IgD-negative memory B cell (primary cell): ENCODE measurements around the gene MRPL36. TPM values are rescaled to one million over a fixed set of nuclear protein-coding genes. Genes with fewer than 3 reads are reported as not detected.

Experiments
- H3K27ac Mint-ChIP-seq, 3 donors: one replicate each; pipeline ENCODE4 v1.8.0; 2020 to 2022; ENCODE audit warnings: mild to moderate bottlenecking in 3 of 3, mixed read lengths in 3 of 3, moderate library complexity in 1 of 3
- H3K27me3 Mint-ChIP-seq: one replicate; pipeline ENCODE4 v1.8.0; 2021; ENCODE audit warnings: mixed read lengths
- H3K36me3 Mint-ChIP-seq: one replicate; pipeline ENCODE4 v1.8.0; 2020; ENCODE audit warnings: mild to moderate bottlenecking, mixed read lengths
- H3K4me1 Mint-ChIP-seq, 3 donors: one replicate each; pipeline ENCODE4 v1.8.0; 2020 to 2022; ENCODE audit warnings: mixed read lengths in 3 of 3, mild to moderate bottlenecking in 1 of 3
- H3K4me3 Mint-ChIP-seq, 4 donors: one replicate each; pipeline ENCODE4 v1.8.0; 2020 to 2022; ENCODE audit warnings: mild to moderate bottlenecking in 4 of 4, mixed read lengths in 4 of 4, moderate library complexity in 3 of 4
- H3K9me3 Mint-ChIP-seq, 3 donors: one replicate each; pipeline ENCODE4 v1.8.0; 2020 to 2021; ENCODE audit warnings: mixed read lengths in 3 of 3, mild to moderate bottlenecking in 1 of 3
- polyA plus RNA-seq: library from polyadenylated mRNA; unstranded; fragments of 300-500 nt; fragmentation: Illumina TruSeq; gene quantifications from one replicate; pipeline ENCODE4 v1.2.3, GENCODE V29; 2021

The MRPL36 gene
- polyA plus RNA-seq, 1 donor from 2014 or later, result 66.9 TPM

GRCh38 chr5:1765141-1765879 is 34.3 kb downstream of the MRPL36 start:
- peak overlapping the region in 2 of 4 donors; percentile 28 to 69 for H3K4me3 Mint-ChIP-seq
- no peak overlapping the region for H3K27ac Mint-ChIP-seq
- H3K4me1 Mint-ChIP-seq, result peaks cover 0 to 6% (median 2%) of the 10 kb centered on the region in 3 donors
- peaks cover 0 to 2% (median 0%) of the 10 kb centered on the region in 3 donors for H3K9me3 Mint-ChIP-seq
- H3K27me3 Mint-ChIP-seq, result peaks cover 44% of the 10 kb centered on the region
- peaks cover 2% of the 10 kb centered on the region for H3K36me3 Mint-ChIP-seq

- peaks cover 0 to 6% (median 2%) of the 10 kb centered on the region in 3 donors for H3K4me1 Mint-ChIP-seq
- no peak overlapping the region for H3K27ac Mint-ChIP-seq
- H3K36me3 Mint-ChIP-seq, result peaks cover 2% of the 10 kb centered on the region
- H3K27me3 Mint-ChIP-seq, result peaks cover 44% of the 10 kb centered on the region
- H3K9me3 Mint-ChIP-seq, result peaks cover 0 to 2% (median 0%) of the 10 kb centered on the region in 3 donors
- H3K4me3 Mint-ChIP-seq, result no peak overlapping the region
These were observed 35.1 kb downstream of the MRPL36 start for GRCh38 chr5:1764606-1764960.

GRCh38 chr5:1763960-1764605 is 35.6 kb downstream of the MRPL36 start:
- Mint-ChIP-seq H3K36me3 (peaks cover 2% of the 10 kb centered on the region), H3K9me3 (peaks cover 0 to 2% (median 0%) of the 10 kb centered on the region in 3 donors), H3K4me3 (no peak overlapping the region), H3K27ac (peak overlapping the region in 1 of 3 donors; percentile 47), H3K27me3 (peaks cover 44% of the 10 kb centered on the region), H3K4me1 (peaks cover 0 to 6% (median 2%) of the 10 kb centered on the region in 3 donors)

GRCh38 chr5:1763548-1763911 is 36.1 kb downstream of the MRPL36 start:
- Mint-ChIP-seq H3K27me3 (peaks cover 44% of the 10 kb centered on the region), H3K4me3 (no peak overlapping the region), H3K27ac (no peak overlapping the region), H3K36me3 (peaks cover 2% of the 10 kb centered on the region), H3K4me1 (peaks cover 0 to 6% (median 2%) of the 10 kb centered on the region in 3 donors), H3K9me3 (peaks cover 1 to 3% (median 3%) of the 10 kb centered on the region in 3 donors)

GRCh38 chr5:1762883-1763547 is 36.6 kb downstream of the MRPL36 start:
- Mint-ChIP-seq H3K4me3 (no peak overlapping the region), H3K9me3 (peaks cover 3 to 8% (median 5%) of the 10 kb centered on the region in 3 donors), H3K4me1 (peaks cover 0 to 6% (median 2%) of the 10 kb centered on the region in 3 donors), H3K27me3 (peaks cover 44% of the 10 kb centered on the region), H3K27ac (no peak overlapping the region), H3K36me3 (peaks cover 2% of the 10 kb centered on the region)

GRCh38 chr5:1762121-1762882 is 37.3 kb downstream of the MRPL36 start:
- H3K27me3 Mint-ChIP-seq, result peaks cover 44% of the 10 kb centered on the region
- H3K4me1 Mint-ChIP-seq, result peaks cover 0 to 6% (median 2%) of the 10 kb centered on the region in 3 donors
- no peak overlapping the region for H3K27ac Mint-ChIP-seq
- H3K36me3 Mint-ChIP-seq, result peaks cover 2% of the 10 kb centered on the region
- H3K9me3 Mint-ChIP-seq, result peaks cover 3 to 9% (median 5%) of the 10 kb centered on the region in 3 donors
- H3K4me3 Mint-ChIP-seq, result peak overlapping the region in 1 of 4 donors; percentile 10

- Mint-ChIP-seq H3K9me3 (peaks cover 3 to 9% (median 5%) of the 10 kb centered on the region in 3 donors), H3K4me3 (no peak overlapping the region), H3K4me1 (peaks cover 0 to 6% (median 2%) of the 10 kb centered on the region in 3 donors), H3K27ac (no peak overlapping the region), H3K27me3 (peaks cover 42% of the 10 kb centered on the region), H3K36me3 (peaks cover 2% of the 10 kb centered on the region)
These were observed 38.2 kb downstream of the MRPL36 start for GRCh38 chr5:1761453-1761755.

- H3K9me3 Mint-ChIP-seq, result peaks cover 3 to 9% (median 5%) of the 10 kb centered on the region in 3 donors
- H3K4me3 Mint-ChIP-seq, result no peak overlapping the region
- H3K27me3 Mint-ChIP-seq, result peaks cover 37% of the 10 kb centered on the region
- peaks cover 2% of the 10 kb centered on the region for H3K36me3 Mint-ChIP-seq
- peaks cover 0 to 6% (median 2%) of the 10 kb centered on the region in 3 donors for H3K4me1 Mint-ChIP-seq
- H3K27ac Mint-ChIP-seq, result no peak overlapping the region
These were observed 38.8 kb downstream of the MRPL36 start for GRCh38 chr5:1760656-1761452.

GRCh38 chr5:1760231-1760630 is 39.4 kb downstream of the MRPL36 start:
- no peak overlapping the region for H3K4me3 Mint-ChIP-seq
- peaks cover 34% of the 10 kb centered on the region for H3K27me3 Mint-ChIP-seq
- H3K27ac Mint-ChIP-seq, result no peak overlapping the region
- peaks cover 0 to 6% (median 2%) of the 10 kb centered on the region in 3 donors for H3K4me1 Mint-ChIP-seq
- H3K36me3 Mint-ChIP-seq, result peaks cover 2% of the 10 kb centered on the region
- H3K9me3 Mint-ChIP-seq, result peaks cover 3 to 9% (median 5%) of the 10 kb centered on the region in 3 donors

GRCh38 chr5:1759378-1759970 is 40.2 kb downstream of the MRPL36 start:
- H3K9me3 Mint-ChIP-seq, result peaks cover 3 to 9% (median 5%) of the 10 kb centered on the region in 3 donors
- peak overlapping the region in 1 of 4 donors; percentile 63 for H3K4me3 Mint-ChIP-seq
- H3K36me3 Mint-ChIP-seq, result no peaks in the 10 kb centered on the region
- H3K27ac Mint-ChIP-seq, result no peak overlapping the region
- H3K4me1 Mint-ChIP-seq, result no peaks in the 10 kb centered on the region
- peaks cover 27% of the 10 kb centered on the region for H3K27me3 Mint-ChIP-seq

GRCh38 chr5:1758574-1758973 is 41.1 kb downstream of the MRPL36 start:
- peaks cover 3 to 9% (median 5%) of the 10 kb centered on the region in 3 donors for H3K9me3 Mint-ChIP-seq
- H3K36me3 Mint-ChIP-seq, result no peaks in the 10 kb centered on the region
- H3K4me3 Mint-ChIP-seq, result no peak overlapping the region
- no peak overlapping the region for H3K27ac Mint-ChIP-seq
- H3K27me3 Mint-ChIP-seq, result peaks cover 22% of the 10 kb centered on the region
- H3K4me1 Mint-ChIP-seq, result no peaks in the 10 kb centered on the region

GRCh38 chr5:1757511-1757910 is 42.1 kb downstream of the MRPL36 start:
- H3K4me3 Mint-ChIP-seq, result no peak overlapping the region
- H3K36me3 Mint-ChIP-seq, result no peaks in the 10 kb centered on the region
- H3K4me1 Mint-ChIP-seq, result peaks cover 0 to under 1% (median 0%) of the 10 kb centered on the region in 3 donors
- peaks cover 3 to 9% (median 5%) of the 10 kb centered on the region in 3 donors for H3K9me3 Mint-ChIP-seq
- peaks cover 14% of the 10 kb centered on the region for H3K27me3 Mint-ChIP-seq
- no peak overlapping the region for H3K27ac Mint-ChIP-seq

GRCh38 chr5:1756481-1756880 is 43.2 kb downstream of the MRPL36 start:
- H3K4me3 Mint-ChIP-seq, result no peak overlapping the region

More at GRCh38 chr5:1756481-1756880, 43.2 kb downstream of the MRPL36 start:
- Mint-ChIP-seq H3K27ac (no peak overlapping the region), H3K36me3 (no peaks in the 10 kb centered on the region), H3K9me3 (peaks cover 3 to 9% (median 5%) of the 10 kb centered on the region in 3 donors), H3K27me3 (peaks cover 10% of the 10 kb centered on the region), H3K4me1 (peaks cover 0 to 1% (median 0%) of the 10 kb centered on the region in 3 donors)
